IMR-90 (cell line): ENCODE data around the gene AXL.

Experiments used
- CTCF ChIP-seq: conservative IDR thresholded peaks from 2 replicates; pipeline ENCODE4 v1.5.1; 2012; ENCODE audit warnings: mild to moderate bottlenecking, low read depth, low read length, improper control_type of control experiment
- POLR2A ChIP-seq: IDR thresholded peaks from 2 replicates; pipeline ENCODE4 v1.6.1; 2012; ENCODE audit warnings: mild to moderate bottlenecking, low read depth, low read length
- RFX5 ChIP-seq: IDR thresholded peaks from 2 replicates; pipeline ENCODE4 v1.8.0; 2012; ENCODE audit warnings: low read depth, mild to moderate bottlenecking, low read length, moderate library complexity
- USF2 ChIP-seq: fragments of 150-350 bp; IDR thresholded peaks from 2 replicates; pipeline ENCODE4 v1.6.1; 2017; ENCODE audit warnings: mild to moderate bottlenecking, antibody characterized with exemption, low read length, low read depth

- TF ChIP-seq CTCF (no peak), POLR2A (no peak; the same call in 1 of the 2 replicates), RFX5 (no peak), USF2 (no peak)
Measured at GRCh38 chr19:41307954-41308449, 89.0 kb downstream of the AXL start.
